Large intestine (tissue), 3 donors: ENCODE data around the gene SLC35E4. TPM values are rescaled to one million over a fixed set of nuclear protein-coding genes. Genes with fewer than 3 reads are reported as not detected.
"Not testable (repeated sequence)": the region's sequence is repeated elsewhere in the genome, so short reads cannot be mapped to it uniquely, and the experiment has no call there.

ENCODE experiments used
- DNase-seq, 2 donors: peaks; one replicate each; pipeline versions ENCODE4 v3.0.0 to v3.0.0-alpha.2; 2013
- H3K27ac ChIP-seq: one replicate; pipeline ENCODE4 v1.5.1; 2013; ENCODE audit warnings: low read length
- H3K27me3 ChIP-seq: 2 replicates; pipeline ENCODE4 v1.6.1; 2013; ENCODE audit warnings: low read length; ENCODE audit not compliant: control insufficient read depth, insufficient read depth
- H3K36me3 ChIP-seq: 2 replicates; pipeline ENCODE4 v1.6.1; 2013; ENCODE audit warnings: low read length; ENCODE audit not compliant: control insufficient read depth, insufficient read depth
- H3K4me1 ChIP-seq: one replicate; pipeline ENCODE4 v1.6.1; 2013; ENCODE audit warnings: low read length; ENCODE audit not compliant: control insufficient read depth, insufficient read depth
- H3K4me3 ChIP-seq: one replicate; pipeline ENCODE4 v1.5.1; 2013; ENCODE audit warnings: low read length
- H3K9me3 ChIP-seq: one replicate; pipeline ENCODE4 v1.6.1; 2013; ENCODE audit warnings: mild to moderate bottlenecking, low read depth, low read length, moderate library complexity; ENCODE audit not compliant: control insufficient read depth
- WGBS: methylation state at CpG from one replicate; pipeline ENCODE4 v1.1.5; 2013; ENCODE audit warnings: low lambda C conversion rate; ENCODE audit not compliant: insufficient coverage; 5-methylcytosine and 5-hydroxymethylcytosine counted together
- polyA plus RNA-seq: library from polyadenylated mRNA; unstranded; fragments of 120-200 nt; gene quantifications from one replicate; pipeline ENCODE4 v1.2.1, GENCODE V29; 2013

Gene SLC35E4
- polyA plus RNA-seq, 1 donor, result 1.2 TPM

- no peak for DNase-seq
- no peak overlapping the region for H3K27ac ChIP-seq
Observed at GRCh38 chr22:30610299-30610698, 25.3 kb upstream of the SLC35E4 start.

GRCh38 chr22:30611197-30611596, 24.4 kb upstream of the SLC35E4 start:
- Histone ChIP-seq H3K27me3 (no peaks in the 10 kb centered on the region), H3K9me3 (no peaks in the 10 kb centered on the region), H3K27ac (no peak overlapping the region), H3K4me3 (no peak overlapping the region), H3K36me3 (peaks cover 25% of the 10 kb centered on the region), H3K4me1 (peaks cover 25% of the 10 kb centered on the region)
- no peak for DNase-seq
- WGBS, result no CpG with 5 or more reads among the region's 3 CpGs

More at GRCh38 chr22:30610299-30610698, 25.3 kb upstream of the SLC35E4 start:
- no CpG with 5 or more reads among the region's 7 CpGs for WGBS
- Histone ChIP-seq H3K4me3 (no peak overlapping the region), H3K9me3 (no peaks in the 10 kb centered on the region), H3K27me3 (no peaks in the 10 kb centered on the region), H3K4me1 (peaks cover 31% of the 10 kb centered on the region), H3K36me3 (peaks cover 21% of the 10 kb centered on the region)

GRCh38 chr22:30612789-30613188, 22.8 kb upstream of the SLC35E4 start:
- Histone ChIP-seq H3K4me3 (no peak overlapping the region), H3K36me3 (peaks cover 25% of the 10 kb centered on the region)

GRCh38 chr22:30614268-30614667, 21.3 kb upstream of the SLC35E4 start:
- DNase-seq, result no peak
- Histone ChIP-seq H3K9me3 (no peaks in the 10 kb centered on the region), H3K27ac (no peak overlapping the region), H3K4me3 (no peak overlapping the region), H3K27me3 (no peaks in the 10 kb centered on the region), H3K36me3 (peaks cover 27% of the 10 kb centered on the region), H3K4me1 (peaks cover 5% of the 10 kb centered on the region)
- no CpG with 5 or more reads among the region's 7 CpGs for WGBS

More at GRCh38 chr22:30612789-30613188, 22.8 kb upstream of the SLC35E4 start:
- no peak for DNase-seq
- no CpG with 5 or more reads among the region's 8 CpGs for WGBS
- Histone ChIP-seq H3K9me3 (no peaks in the 10 kb centered on the region), H3K27ac (no peak overlapping the region), H3K4me1 (peaks cover 18% of the 10 kb centered on the region), H3K27me3 (no peaks in the 10 kb centered on the region)

- H3K27ac ChIP-seq, result no peak overlapping the region
- H3K4me1 ChIP-seq, result peaks cover under 1% of the 10 kb centered on the region
Observed at GRCh38 chr22:30614879-30615278, 20.7 kb upstream of the SLC35E4 start.

GRCh38 chr22:30615543-30615954, 20.0 kb upstream of the SLC35E4 start:
- Histone ChIP-seq H3K9me3 (no peaks in the 10 kb centered on the region), H3K4me1 (no peaks in the 10 kb centered on the region), H3K4me3 (no peak overlapping the region), H3K27me3 (no peaks in the 10 kb centered on the region), H3K36me3 (peaks cover 30% of the 10 kb centered on the region), H3K27ac (no peak overlapping the region)
- no peak for DNase-seq
- no CpG with 5 or more reads among the region's 7 CpGs for WGBS

More at GRCh38 chr22:30614879-30615278, 20.7 kb upstream of the SLC35E4 start:
- Histone ChIP-seq H3K36me3 (peaks cover 29% of the 10 kb centered on the region), H3K9me3 (no peaks in the 10 kb centered on the region), H3K27me3 (no peaks in the 10 kb centered on the region), H3K4me3 (no peak overlapping the region)
- no peak for DNase-seq

GRCh38 chr22:30617819-30618218, 17.8 kb upstream of the SLC35E4 start:
- H3K4me1 ChIP-seq, result no peaks in the 10 kb centered on the region
- no peak overlapping the region for H3K27ac ChIP-seq
- H3K4me3 ChIP-seq, result no peak overlapping the region
- DNase-seq, result no peak
- WGBS, result no CpG with 5 or more reads among the region's 6 CpGs
- no peaks in the 10 kb centered on the region for H3K27me3 ChIP-seq
- H3K9me3 ChIP-seq, result no peaks in the 10 kb centered on the region
- H3K36me3 ChIP-seq, result peaks cover 21% of the 10 kb centered on the region

GRCh38 chr22:30619909-30620308, 15.7 kb upstream of the SLC35E4 start:
- not testable (repeated sequence) for DNase-seq, H3K27me3 ChIP-seq, H3K27ac ChIP-seq, H3K4me1 ChIP-seq, H3K9me3 ChIP-seq, H3K4me3 ChIP-seq
- WGBS, result no CpG with 5 or more reads among the region's 6 CpGs
- peaks cover 17% of the 10 kb centered on the region for H3K36me3 ChIP-seq

- Histone ChIP-seq H3K27ac (no peak overlapping the region), H3K4me3 (no peak overlapping the region), H3K27me3 (no peaks in the 10 kb centered on the region), H3K4me1 (peaks cover 8% of the 10 kb centered on the region), H3K36me3 (peaks cover 5% of the 10 kb centered on the region), H3K9me3 (no peaks in the 10 kb centered on the region)
- no peak for DNase-seq
- WGBS, result no CpG with 5 or more reads among the region's 5 CpGs
Observed at GRCh38 chr22:30626413-30626812, 9.2 kb upstream of the SLC35E4 start.

GRCh38 chr22:30627471-30627870, 8.1 kb upstream of the SLC35E4 start:
- peaks cover 8% of the 10 kb centered on the region for H3K4me1 ChIP-seq
- H3K27me3 ChIP-seq, result no peaks in the 10 kb centered on the region
- WGBS, result no CpG with 5 or more reads among the region's 5 CpGs
- H3K27ac ChIP-seq, result no peak overlapping the region
- H3K36me3 ChIP-seq, result peaks cover 5% of the 10 kb centered on the region
- DNase-seq, result no peak
- H3K4me3 ChIP-seq, result no peak overlapping the region
- peaks cover 3% of the 10 kb centered on the region for H3K9me3 ChIP-seq

- Histone ChIP-seq H3K9me3 (peaks cover 3% of the 10 kb centered on the region), H3K27ac (no peak overlapping the region), H3K4me1 (peaks cover 8% of the 10 kb centered on the region), H3K4me3 (no peak overlapping the region), H3K36me3 (peaks cover 5% of the 10 kb centered on the region), H3K27me3 (no peaks in the 10 kb centered on the region)
- peak in 1 of 2 donors; percentile 77 for DNase-seq
- WGBS, result no CpG with 5 or more reads among the region's 4 CpGs
Observed at GRCh38 chr22:30628491-30628890, 7.1 kb upstream of the SLC35E4 start.
